ENCODE results near the gene SMYD3. TPM values are rescaled to one million over a fixed set of nuclear protein-coding genes. Genes with fewer than 3 reads are reported as not detected.

Gene SMYD3
- total and polyA plus RNA-seq, 9 of the 15 experiments (the other 6 are each of a cell fraction or from before 2014, with no cell fraction given): 128 to 440 (median 197) TPM

DNA sequence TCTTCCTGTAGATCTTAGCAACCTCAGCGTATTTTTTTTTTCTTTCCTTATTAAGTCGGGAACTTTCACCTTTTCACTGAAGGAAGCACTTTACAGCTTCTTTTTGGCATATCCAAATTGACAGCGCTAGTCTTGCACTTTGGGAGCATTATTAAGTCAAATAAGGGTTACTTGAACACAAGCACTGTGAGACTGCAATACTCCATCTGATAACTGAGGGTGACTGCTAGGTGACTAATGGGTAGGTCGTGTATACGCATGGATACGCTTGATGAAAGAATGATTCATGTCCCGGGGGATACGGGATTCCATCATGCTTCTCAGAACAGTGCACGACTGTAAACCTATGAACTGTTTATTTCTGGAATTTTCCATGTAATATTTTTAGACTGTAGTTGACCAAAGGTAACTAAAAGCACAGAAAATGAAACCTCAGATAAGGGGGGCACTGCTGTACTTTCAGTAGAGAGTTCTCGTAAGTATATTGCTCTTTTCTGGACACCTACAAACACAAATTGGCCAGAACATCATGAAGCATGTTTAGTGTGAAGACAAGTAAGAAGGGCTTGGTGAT lies 364.7 kb downstream of the SMYD3 start (continued):
- no peak for TF ChIP-seq SIN3A (IDR thresholded peaks at IDR 0.05; ENCODE audit: borderline replicate concordance in 2 of 2, control insufficient read depth in 1 of 2, low read depth in 2 of 2, low read length in 2 of 2)
- no peak for TF ChIP-seq U2AF1 (optimal IDR thresholded peaks at IDR 0.05; ENCODE audit: low read depth, low read length)
- no peak for TF ChIP-seq ZZZ3 (IDR thresholded peaks at IDR 0.05)
- no peak for TF ChIP-seq ARHGAP35 (IDR thresholded peaks at IDR 0.05; ENCODE audit: partially characterized antibody)

DNA sequence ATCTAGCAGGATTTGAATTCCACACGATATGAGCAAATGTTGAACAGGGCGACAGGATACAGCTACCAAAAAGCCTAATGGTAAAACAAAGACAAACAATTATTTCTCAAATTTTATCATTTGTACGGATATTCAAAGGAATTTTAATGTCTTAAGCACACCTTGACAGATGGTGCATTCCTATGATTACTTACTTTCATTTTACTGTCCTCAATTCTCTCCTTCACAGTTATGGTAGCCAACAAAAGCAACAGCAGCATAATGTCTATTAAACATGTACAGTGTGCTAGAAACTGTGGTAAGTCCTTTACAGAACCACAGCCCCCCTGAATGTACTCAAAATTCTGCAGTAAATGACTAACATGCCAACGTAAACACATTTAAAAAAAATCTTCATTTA lies 365.8 kb downstream of the SMYD3 start:
- Histone ChIP-seq H3K4me3 (no peak overlapping the region), H4K20me1 (replicated peaks; ENCODE audit: control insufficient read depth, insufficient read depth, low read length) (no peaks in the 10 kb centered on the region), H3K36me3 (ENCODE audit: control insufficient read depth, insufficient read depth, low read length) (peaks cover 7% of the 10 kb centered on the region; the same call in 2 of the 3 replicates), H3K4me2 (ENCODE audit: insufficient read depth, low read length) (peak overlapping the region; percentile 52), H3K79me2 (ENCODE audit: control insufficient read depth, insufficient read depth, low read length) (peaks cover 16% of the 10 kb centered on the region; the same call in 1 of the 3 replicates), H2AFZ (ENCODE audit: low read depth, low read length) (peak overlapping the region; percentile 60), H3K9ac (ENCODE audit: insufficient read depth in 1 of 2, low read depth in 2 of 2, low read length in 2 of 2) (peak overlapping the region in 1 of 2 experiments; percentile 54; a peak in 2 of 4 replicates), H3K27ac (ENCODE audit: extremely low read depth, low read depth, low read length) (peak overlapping the region; percentile 50), H3K4me1 (replicated peaks in 1 of 2; ENCODE audit: control insufficient read depth in 2 of 2, insufficient read depth in 2 of 2, low read length in 2 of 2) (peaks cover 0 to 46% of the 10 kb centered on the region in 2 experiments; a peak in 3 of 5 replicates), H3K9me1 (ENCODE audit: control insufficient read depth, insufficient read depth, low read length) (no peaks in the 10 kb centered on the region), H3K27me3 (ENCODE audit: control insufficient read depth in 2 of 2, insufficient read depth in 2 of 2, low read length in 2 of 2) (no peaks in the 10 kb centered on the region), H3K9me3 (replicated peaks; ENCODE audit: control insufficient read depth, insufficient read depth, low read depth, low read length) (0 out of 2 replicates have a peak, but pooled peaks cover 3% of the 10 kb centered on the region)
- FAIRE-seq (no peak), ATAC-seq (peak; percentile 45), DNase-seq (ENCODE audit: extremely low read depth in 1 of 4, low spot score in 3 of 4) (no peak)
- no TSS peak for BruUV-seq (replicated peaks)
- ChIA-PET POLR2A (interaction anchor here (0.8 to 2.9 kb wide), 6 partner anchors 11 to 25 kb away, joined by 3 to 15 read pairs (median 6); no protein-coding TSS in a partner anchor), CTCF (ENCODE audit: low intra/inter-chr PET ratio) (no interaction called here)
- WGBS (ENCODE audit: insufficient coverage, low coverage, missing lambda C conversion rate): 35% methylated on average over 4 of the region's 4 CpGs
- intact Hi-C loops (cut with micrococcal nuclease): no loop called here
- in situ Hi-C loops (cut with MboI): no loop called here
- TF ChIP-seq CBFA2T2 (conservative IDR thresholded peaks at IDR 0.05): no peak
- TF ChIP-seq MTA2 (IDR thresholded peaks at IDR 0.05; ENCODE audit: low read depth): no peak
- TF ChIP-seq ZNF766 (CRISPR knock-in tag; conservative IDR thresholded peaks at IDR 0.05): peak; percentile 54; the same call in 1 of the 2 replicates
- no peak for TF ChIP-seq HMBOX1 (IDR thresholded peaks at IDR 0.05)
- TF ChIP-seq, protein P1, sequence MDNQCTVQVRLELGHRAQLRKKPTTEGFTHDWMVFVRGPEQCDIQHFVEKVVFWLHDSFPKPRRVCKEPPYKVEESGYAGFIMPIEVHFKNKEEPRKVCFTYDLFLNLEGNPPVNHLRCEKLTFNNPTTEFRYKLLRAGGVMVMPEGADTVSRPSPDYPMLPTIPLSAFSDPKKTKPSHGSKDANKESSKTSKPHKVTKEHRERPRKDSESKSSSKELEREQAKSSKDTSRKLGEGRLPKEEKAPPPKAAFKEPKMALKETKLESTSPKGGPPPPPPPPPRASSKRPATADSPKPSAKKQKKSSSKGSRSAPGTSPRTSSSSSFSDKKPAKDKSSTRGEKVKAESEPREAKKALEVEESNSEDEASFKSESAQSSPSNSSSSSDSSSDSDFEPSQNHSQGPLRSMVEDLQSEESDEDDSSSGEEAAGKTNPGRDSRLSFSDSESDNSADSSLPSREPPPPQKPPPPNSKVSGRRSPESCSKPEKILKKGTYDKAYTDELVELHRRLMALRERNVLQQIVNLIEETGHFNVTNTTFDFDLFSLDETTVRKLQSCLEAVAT (IDR thresholded peaks at IDR 0.05): no peak
- TF ChIP-seq, protein P2, sequence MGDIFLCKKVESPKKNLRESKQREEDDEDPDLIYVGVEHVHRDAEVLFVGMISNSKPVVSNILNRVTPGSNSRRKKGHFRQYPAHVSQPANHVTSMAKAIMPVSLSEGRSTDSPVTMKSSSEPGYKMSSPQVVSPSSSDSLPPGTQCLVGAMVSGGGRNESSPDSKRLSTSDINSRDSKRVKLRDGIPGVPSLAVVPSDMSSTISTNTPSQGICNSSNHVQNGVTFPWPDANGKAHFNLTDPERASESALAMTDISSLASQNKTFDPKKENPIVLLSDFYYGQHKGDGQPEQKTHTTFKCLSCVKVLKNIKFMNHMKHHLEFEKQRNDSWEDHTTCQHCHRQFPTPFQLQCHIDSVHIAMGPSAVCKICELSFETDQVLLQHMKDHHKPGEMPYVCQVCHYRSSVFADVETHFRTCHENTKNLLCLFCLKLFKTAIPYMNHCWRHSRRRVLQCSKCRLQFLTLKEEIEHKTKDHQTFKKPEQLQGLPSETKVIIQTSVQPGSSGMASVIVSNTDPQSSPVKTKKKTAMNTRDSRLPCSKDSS (IDR thresholded peaks at IDR 0.05; ENCODE audit: low read depth, partially characterized antibody): no peak
- TF ChIP-seq ZNF184 (CRISPR knock-in tag; IDR thresholded peaks at IDR 0.05): no peak
- no peak for TF ChIP-seq SMARCB1 (IDR thresholded peaks at IDR 0.05; ENCODE audit: insufficient read length, low read depth)
- TF ChIP-seq NFATC3 (IDR thresholded peaks at IDR 0.05): no peak
- no peak for TF ChIP-seq PHF21A (IDR thresholded peaks at IDR 0.05; ENCODE audit: borderline replicate concordance, low read depth)
- TF ChIP-seq ATF1 (CRISPR knock-in tag; IDR thresholded peaks at IDR 0.05): no peak
- TF ChIP-seq ATF1 (tag; IDR thresholded peaks at IDR 0.05): no peak
- TF ChIP-seq HNRNPH1 (optimal IDR thresholded peaks at IDR 0.05; ENCODE audit: low read depth, low read length): no peak
- TF ChIP-seq NFE2L1 (tag; IDR thresholded peaks at IDR 0.05; ENCODE audit: borderline replicate concordance, low read depth): no peak
- TF ChIP-seq XRCC4 (IDR thresholded peaks at IDR 0.05; ENCODE audit: extremely low read depth, insufficient read depth, insufficient read length): no peak

All from K562 (cell line).